Peyer's patch (tissue), 4 donors: Measurements from ENCODE around the gene CREB3. TPM values are rescaled to one million over a fixed set of nuclear protein-coding genes. Genes with fewer than 3 reads are reported as not detected.

Experiments used
- DNase-seq, 3 donors: peaks; one replicate each; pipeline ENCODE4 v3.0.0-alpha.2; 2017 to 2019
- H3K27ac ChIP-seq, 4 donors: fragments of 200-600 bp; sonication (generic); one replicate each; pipeline ENCODE4 v1.5.1; 2016 to 2019
- H3K27me3 ChIP-seq, 2 donors: fragments of 200-600 bp; sonication (generic); one replicate each; pipeline ENCODE4 v1.5.1; 2019
- H3K36me3 ChIP-seq, 3 donors: fragments of 200-600 bp; sonication (generic); one replicate each; pipeline ENCODE4 v1.5.1; 2016 to 2019
- H3K4me1 ChIP-seq, 4 donors: fragments of 200-600 bp; sonication (generic); one replicate each; pipeline ENCODE4 v1.5.1; 2016 to 2019
- H3K4me3 ChIP-seq, 4 donors: fragments of 200-600 bp; sonication (generic); 1 replicate in 3 of 4; 2 replicates in 1 of 4; pipeline ENCODE4 v1.5.1; 2016 to 2019; ENCODE audit warnings: mild to moderate bottlenecking in 1 of 4
- H3K9me3 ChIP-seq, 4 donors: fragments of 200-600 bp; sonication (generic); one replicate each; pipeline ENCODE4 v1.5.1; 2016 to 2019; ENCODE audit warnings: mild to moderate bottlenecking in 1 of 4
- POLR2A ChIP-seq, 2 donors: fragments of 450-650 bp; IDR thresholded peaks; one replicate each; pipeline ENCODE4 v1.5.1; 2017; ENCODE audit warnings: antibody characterized with exemption in 2 of 2, mild to moderate bottlenecking in 2 of 2, moderate library complexity in 2 of 2
- total RNA-seq, 4 donors: library from RNA; depleted of rRNA; stranded (reverse); fragments of >200 nt; gene quantifications; one replicate each; pipeline ENCODE4 v1.1.0, GENCODE V29; 2016
- TF ChIP-seq, protein P1 (sequence below), 6 experiments: fragments of 450-650 bp in 4 of 6; fragments of 200-600 bp in 2 of 6; sonication (generic) in 1 of 6; IDR thresholded peaks; one replicate each; pipeline ENCODE4 v1.5.1; 2017 to 2019; ENCODE audit warnings: antibody characterized with exemption in 6 of 6, mild to moderate bottlenecking in 3 of 6, moderate library complexity in 1 of 6

Gene CREB3
- total RNA-seq, 4 donors from 2014 or later = 19.8 to 34.3 (median 28.5) TPM

DNA sequence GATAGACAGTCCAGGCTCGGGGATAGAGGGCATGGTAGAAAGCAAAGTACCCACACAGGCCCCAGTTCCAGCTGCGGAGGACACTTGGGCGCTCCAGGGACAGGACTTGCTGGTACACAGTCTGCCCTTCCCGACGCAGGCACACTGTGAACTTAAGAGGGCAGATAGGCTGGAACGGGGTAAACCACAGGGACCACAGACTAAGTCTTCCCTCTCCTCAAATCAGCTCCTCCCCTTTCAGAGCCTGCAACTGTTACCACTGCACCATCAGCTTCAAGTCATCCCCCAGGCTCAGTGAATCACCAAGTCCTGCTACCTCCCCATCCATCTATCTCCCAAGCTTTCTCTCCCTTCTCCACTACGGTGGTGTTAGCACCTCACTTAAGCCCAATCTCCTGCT is 9.3 kb downstream of the CREB3 start:
- Histone ChIP-seq H3K27ac (no peak overlapping the region), H3K9me3 (no peaks in the 10 kb centered on the region), H3K4me1 (peaks cover 0 to 33% (median 7%) of the 10 kb centered on the region in 4 donors), H3K36me3 (peaks cover 0 to 84% (median 3%) of the 10 kb centered on the region in 3 donors), H3K4me3 (no peak overlapping the region), H3K27me3 (no peaks in the 10 kb centered on the region)
- DNase-seq = no peak
- TF ChIP-seq POLR2A (IDR thresholded peaks at IDR 0.05) = no peak
- TF ChIP-seq, protein P1, sequence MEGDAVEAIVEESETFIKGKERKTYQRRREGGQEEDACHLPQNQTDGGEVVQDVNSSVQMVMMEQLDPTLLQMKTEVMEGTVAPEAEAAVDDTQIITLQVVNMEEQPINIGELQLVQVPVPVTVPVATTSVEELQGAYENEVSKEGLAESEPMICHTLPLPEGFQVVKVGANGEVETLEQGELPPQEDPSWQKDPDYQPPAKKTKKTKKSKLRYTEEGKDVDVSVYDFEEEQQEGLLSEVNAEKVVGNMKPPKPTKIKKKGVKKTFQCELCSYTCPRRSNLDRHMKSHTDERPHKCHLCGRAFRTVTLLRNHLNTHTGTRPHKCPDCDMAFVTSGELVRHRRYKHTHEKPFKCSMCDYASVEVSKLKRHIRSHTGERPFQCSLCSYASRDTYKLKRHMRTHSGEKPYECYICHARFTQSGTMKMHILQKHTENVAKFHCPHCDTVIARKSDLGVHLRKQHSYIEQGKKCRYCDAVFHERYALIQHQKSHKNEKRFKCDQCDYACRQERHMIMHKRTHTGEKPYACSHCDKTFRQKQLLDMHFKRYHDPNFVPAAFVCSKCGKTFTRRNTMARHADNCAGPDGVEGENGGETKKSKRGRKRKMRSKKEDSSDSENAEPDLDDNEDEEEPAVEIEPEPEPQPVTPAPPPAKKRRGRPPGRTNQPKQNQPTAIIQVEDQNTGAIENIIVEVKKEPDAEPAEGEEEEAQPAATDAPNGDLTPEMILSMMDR (IDR thresholded peaks at IDR 0.05) = no peak

DNA sequence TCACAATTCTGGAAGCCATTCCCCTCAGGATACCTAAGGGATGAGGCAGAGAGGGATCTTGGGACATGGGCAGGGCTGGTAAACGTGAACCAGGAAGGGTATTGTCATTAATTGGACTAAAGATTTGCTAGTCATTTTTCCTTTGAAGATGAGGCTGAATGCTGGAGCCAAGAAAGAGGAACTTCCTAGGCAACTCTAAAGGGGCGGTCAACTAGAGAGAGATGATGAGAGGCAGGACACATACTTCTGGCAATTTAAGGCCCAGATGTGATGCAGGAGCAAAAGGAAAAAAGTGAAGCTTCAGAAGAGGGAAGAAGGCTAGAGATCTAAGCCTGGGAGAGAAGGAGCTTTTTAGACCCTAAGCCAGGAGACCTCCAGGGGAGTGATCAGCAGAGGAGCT is 11.0 kb downstream of the CREB3 start:
- Histone ChIP-seq H3K27ac (no peak overlapping the region), H3K9me3 (no peaks in the 10 kb centered on the region), H3K36me3 (peaks cover 0 to 67% (median 3%) of the 10 kb centered on the region in 3 donors), H3K4me1 (peaks cover 0 to 41% (median 17%) of the 10 kb centered on the region in 4 donors), H3K27me3 (no peaks in the 10 kb centered on the region), H3K4me3 (no peak overlapping the region)
- no peak for DNase-seq
- TF ChIP-seq, protein P1 (IDR thresholded peaks at IDR 0.05) = no peak
- no peak for TF ChIP-seq POLR2A (IDR thresholded peaks at IDR 0.05)

DNA sequence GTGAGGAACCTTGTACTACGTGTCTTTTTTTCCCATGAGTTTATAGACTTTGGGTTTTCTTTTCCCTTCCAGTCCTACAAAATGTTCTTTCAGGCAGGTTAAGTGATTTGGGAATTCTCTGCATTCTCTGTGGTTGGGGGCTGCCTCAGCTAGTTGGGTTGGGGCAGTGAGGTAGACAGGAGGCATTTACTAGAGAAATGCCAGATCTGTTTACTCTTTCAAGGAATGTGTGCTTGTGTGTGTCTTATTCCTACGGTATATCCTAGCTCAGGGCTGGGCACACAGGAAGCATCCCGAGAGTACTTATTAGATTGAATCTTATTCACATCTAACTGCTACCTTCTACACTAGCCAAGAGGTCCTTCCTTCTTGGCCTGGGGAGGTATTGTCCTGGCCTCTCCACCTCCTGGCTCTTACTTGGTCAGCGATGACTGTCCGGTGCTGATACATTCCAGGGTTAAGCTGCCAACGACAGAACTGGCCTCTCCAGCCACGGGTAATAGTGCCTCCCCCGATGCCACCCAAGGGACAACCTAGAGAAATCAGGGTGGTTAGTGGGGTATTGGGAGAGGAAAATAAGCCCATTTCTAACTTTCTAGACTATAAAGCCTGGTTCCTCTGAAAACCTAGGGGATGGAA is 11.5 kb downstream of the CREB3 start:
- TF ChIP-seq POLR2A (IDR thresholded peaks at IDR 0.05) = no peak
- TF ChIP-seq, protein P1 (IDR thresholded peaks at IDR 0.05) = no peak
- no peak for DNase-seq
- peak overlapping the region in 1 of 4 donors; percentile 22 for H3K27ac ChIP-seq

DNA sequence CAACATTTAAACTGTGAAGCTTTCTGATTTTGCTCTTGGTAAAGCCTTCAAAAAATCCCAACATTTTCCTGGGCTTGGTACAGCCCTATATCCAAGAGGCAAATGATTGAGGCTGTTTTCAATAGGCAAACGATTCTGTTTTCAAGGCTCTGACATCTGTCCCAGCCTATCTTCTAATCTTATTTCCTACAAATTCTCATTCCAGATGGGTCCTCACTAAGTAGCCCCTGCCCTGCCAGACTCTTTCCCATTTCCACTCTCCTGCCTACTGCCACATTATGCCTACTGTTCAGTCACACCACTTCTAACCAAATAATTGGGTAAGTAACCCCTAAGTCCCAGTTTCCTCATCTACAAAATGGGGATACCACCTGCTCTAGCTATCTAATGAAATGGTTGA is 13.1 kb downstream of the CREB3 start:
- Histone ChIP-seq H3K27ac (peak overlapping the region in 3 of 4 donors; percentile 54 to 99 (median 97)), H3K4me3 (peak overlapping the region in 3 of 4 donors; percentile 90 to 96 (median 93)), H3K9me3 (no peaks in the 10 kb centered on the region), H3K4me1 (peaks cover 0 to 50% (median 17%) of the 10 kb centered on the region in 4 donors), H3K27me3 (no peaks in the 10 kb centered on the region), H3K36me3 (peaks cover 0 to 47% (median 3%) of the 10 kb centered on the region in 3 donors)
- DNase-seq = no peak
- no peak for TF ChIP-seq POLR2A (IDR thresholded peaks at IDR 0.05)
- TF ChIP-seq, protein P1 (IDR thresholded peaks at IDR 0.05) = no peak

More for the DNA sequence above, 11.5 kb downstream of the CREB3 start:
- Histone ChIP-seq H3K4me1 (peaks cover 0 to 41% (median 17%) of the 10 kb centered on the region in 4 donors), H3K9me3 (no peaks in the 10 kb centered on the region), H3K36me3 (peaks cover 0 to 61% (median 3%) of the 10 kb centered on the region in 3 donors), H3K4me3 (no peak overlapping the region), H3K27me3 (no peaks in the 10 kb centered on the region)

DNA sequence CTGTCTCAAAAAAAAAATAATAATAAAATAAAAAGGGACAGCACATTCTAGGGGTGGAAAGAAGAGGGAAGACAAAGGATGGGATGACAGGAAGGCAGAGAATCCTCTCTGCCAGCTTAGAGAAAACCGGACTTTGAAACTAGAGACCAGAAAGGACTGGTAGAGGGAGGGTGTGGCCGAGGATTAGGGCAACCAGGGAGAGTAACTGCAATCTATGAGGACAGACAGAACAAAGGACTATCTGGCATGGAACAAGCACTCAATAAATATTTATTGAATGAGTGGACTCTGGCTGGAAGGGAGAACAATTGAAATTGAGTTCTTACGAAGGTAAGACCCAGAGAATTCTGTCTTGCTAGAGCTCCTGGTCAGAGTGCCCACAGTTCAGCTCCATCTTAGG is 14.1 kb downstream of the CREB3 start:
- DNase-seq = peak in 2 of 3 donors; percentile 62 to 76
- Histone ChIP-seq H3K36me3 (peaks cover 0 to 47% (median 3%) of the 10 kb centered on the region in 3 donors), H3K4me3 (peak overlapping the region; percentile 16 to 96 (median 92)), H3K4me1 (peaks cover 0 to 52% (median 17%) of the 10 kb centered on the region in 4 donors), H3K9me3 (no peaks in the 10 kb centered on the region), H3K27me3 (no peaks in the 10 kb centered on the region), H3K27ac (peak overlapping the region in 3 of 4 donors; percentile 97 to 99 (median 97))
- peak in 1 of 2 donors; percentile 77 for TF ChIP-seq POLR2A (IDR thresholded peaks at IDR 0.05)
- TF ChIP-seq, protein P1 (IDR thresholded peaks at IDR 0.05) = no peak
